ENCODE measurements around the gene AK8. TPM values are rescaled to one million over a fixed set of nuclear protein-coding genes. Genes with fewer than 3 reads are reported as not detected.

Gene AK8
- total RNA-seq, 1 experiment from 2014 or later: 0.42 TPM

DNA sequence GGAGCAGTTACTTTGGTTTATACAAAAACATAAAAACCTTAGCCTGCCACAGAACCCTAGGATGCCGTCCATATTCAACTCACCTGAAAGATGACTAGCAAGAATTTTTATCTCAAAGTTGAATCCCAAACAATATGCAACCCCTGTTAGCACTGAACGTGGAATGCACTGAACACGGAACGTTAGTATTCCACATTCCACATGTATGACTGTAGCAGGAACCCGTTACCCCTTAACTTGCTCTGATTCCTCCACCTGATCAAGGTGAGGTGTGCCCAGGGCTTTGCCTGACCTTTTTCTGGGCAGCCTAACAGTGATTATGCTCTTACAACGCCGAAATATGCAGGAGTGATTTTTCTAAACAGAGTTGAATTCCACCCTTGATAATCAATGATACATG, 43.7 kb downstream of the AK8 start:
- no peaks in the 10 kb centered on the region for H3K36me3 Mint-ChIP-seq (ENCODE audit: insufficient read depth, unreplicated experiment)
- BruUV-seq (replicated peaks): no TSS peak
- peaks cover 32% of the 10 kb centered on the region for H3K27me3 Mint-ChIP-seq (ENCODE audit: insufficient read depth, unreplicated experiment)

DNA sequence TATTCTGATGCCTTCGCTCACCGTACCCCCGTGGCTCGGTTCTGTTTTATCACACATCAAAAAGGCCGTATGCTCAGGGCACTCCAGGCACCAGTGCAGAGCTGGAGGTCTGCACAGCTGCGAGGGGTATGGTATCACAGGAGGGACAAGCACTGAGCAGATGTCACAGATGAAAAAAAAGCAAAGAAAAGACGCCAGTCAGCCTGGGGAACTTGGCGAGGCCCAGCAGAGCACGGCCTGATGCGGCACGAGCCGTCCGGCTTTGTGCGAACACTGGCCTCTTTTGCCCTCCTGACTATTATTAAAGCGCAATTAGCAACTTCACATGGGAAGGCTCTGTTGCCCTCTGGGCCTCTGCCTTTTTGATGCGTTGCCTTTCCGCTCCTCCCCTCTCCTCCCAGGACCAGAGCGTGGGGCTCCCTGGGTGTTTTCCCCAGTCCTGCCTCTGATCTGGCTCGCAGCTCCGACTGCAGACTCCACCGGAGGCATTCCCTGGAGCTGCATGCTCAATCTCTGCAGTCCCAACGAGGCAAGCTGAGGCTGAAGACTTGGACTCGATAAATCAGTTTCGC, 44.4 kb downstream of the AK8 start:
- BruUV-seq (replicated peaks): no TSS peak
- H3K36me3 Mint-ChIP-seq (ENCODE audit: insufficient read depth, unreplicated experiment): no peaks in the 10 kb centered on the region
- no peaks in the 10 kb centered on the region for H3K9me3 Mint-ChIP-seq (ENCODE audit: unreplicated experiment)
- POLR2A ChIA-PET: interaction anchor here (0.5 to 0.9 kb wide), 3 partner anchors 45 to 203 kb away, joined by 3 to 5 read pairs (median 3); partner anchors contain the start of genes AK8 and SPACA9
- intact Hi-C loops (cut with micrococcal nuclease): no loop called here
- TF ChIP-seq, protein P1, sequence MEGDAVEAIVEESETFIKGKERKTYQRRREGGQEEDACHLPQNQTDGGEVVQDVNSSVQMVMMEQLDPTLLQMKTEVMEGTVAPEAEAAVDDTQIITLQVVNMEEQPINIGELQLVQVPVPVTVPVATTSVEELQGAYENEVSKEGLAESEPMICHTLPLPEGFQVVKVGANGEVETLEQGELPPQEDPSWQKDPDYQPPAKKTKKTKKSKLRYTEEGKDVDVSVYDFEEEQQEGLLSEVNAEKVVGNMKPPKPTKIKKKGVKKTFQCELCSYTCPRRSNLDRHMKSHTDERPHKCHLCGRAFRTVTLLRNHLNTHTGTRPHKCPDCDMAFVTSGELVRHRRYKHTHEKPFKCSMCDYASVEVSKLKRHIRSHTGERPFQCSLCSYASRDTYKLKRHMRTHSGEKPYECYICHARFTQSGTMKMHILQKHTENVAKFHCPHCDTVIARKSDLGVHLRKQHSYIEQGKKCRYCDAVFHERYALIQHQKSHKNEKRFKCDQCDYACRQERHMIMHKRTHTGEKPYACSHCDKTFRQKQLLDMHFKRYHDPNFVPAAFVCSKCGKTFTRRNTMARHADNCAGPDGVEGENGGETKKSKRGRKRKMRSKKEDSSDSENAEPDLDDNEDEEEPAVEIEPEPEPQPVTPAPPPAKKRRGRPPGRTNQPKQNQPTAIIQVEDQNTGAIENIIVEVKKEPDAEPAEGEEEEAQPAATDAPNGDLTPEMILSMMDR (IDR thresholded peaks at IDR 0.05; ENCODE audit: unreplicated experiment): no peak
- no peak overlapping the region for H3K4me3 Mint-ChIP-seq (ENCODE audit: unreplicated experiment)
- peaks cover 32% of the 10 kb centered on the region for H3K27me3 Mint-ChIP-seq (ENCODE audit: insufficient read depth, unreplicated experiment)
- DNase-seq (ENCODE audit: unreplicated experiment): no peak
- CTCF ChIA-PET: interaction anchor here (0.7 kb wide), 1 partner anchor 285 kb away, joined by 4 read pairs; no protein-coding TSS in a partner anchor
- no peaks in the 10 kb centered on the region for H3K4me1 Mint-ChIP-seq (ENCODE audit: insufficient read depth, unreplicated experiment)
- H3K27ac Mint-ChIP-seq (ENCODE audit: low read depth, unreplicated experiment): no peak overlapping the region

More for the DNA sequence above, 43.7 kb downstream of the AK8 start:
- no peak for DNase-seq (ENCODE audit: unreplicated experiment)
- CTCF ChIA-PET: no interaction called here
- POLR2A ChIA-PET: no interaction called here
- H3K4me1 Mint-ChIP-seq (ENCODE audit: insufficient read depth, unreplicated experiment): no peaks in the 10 kb centered on the region
- TF ChIP-seq, protein P1 (IDR thresholded peaks at IDR 0.05; ENCODE audit: unreplicated experiment): no peak
- no peak overlapping the region for H3K27ac Mint-ChIP-seq (ENCODE audit: low read depth, unreplicated experiment)
- intact Hi-C loops (cut with micrococcal nuclease): no loop called here
- no peaks in the 10 kb centered on the region for H3K9me3 Mint-ChIP-seq (ENCODE audit: unreplicated experiment)
- H3K4me3 Mint-ChIP-seq (ENCODE audit: unreplicated experiment): no peak overlapping the region

DNA sequence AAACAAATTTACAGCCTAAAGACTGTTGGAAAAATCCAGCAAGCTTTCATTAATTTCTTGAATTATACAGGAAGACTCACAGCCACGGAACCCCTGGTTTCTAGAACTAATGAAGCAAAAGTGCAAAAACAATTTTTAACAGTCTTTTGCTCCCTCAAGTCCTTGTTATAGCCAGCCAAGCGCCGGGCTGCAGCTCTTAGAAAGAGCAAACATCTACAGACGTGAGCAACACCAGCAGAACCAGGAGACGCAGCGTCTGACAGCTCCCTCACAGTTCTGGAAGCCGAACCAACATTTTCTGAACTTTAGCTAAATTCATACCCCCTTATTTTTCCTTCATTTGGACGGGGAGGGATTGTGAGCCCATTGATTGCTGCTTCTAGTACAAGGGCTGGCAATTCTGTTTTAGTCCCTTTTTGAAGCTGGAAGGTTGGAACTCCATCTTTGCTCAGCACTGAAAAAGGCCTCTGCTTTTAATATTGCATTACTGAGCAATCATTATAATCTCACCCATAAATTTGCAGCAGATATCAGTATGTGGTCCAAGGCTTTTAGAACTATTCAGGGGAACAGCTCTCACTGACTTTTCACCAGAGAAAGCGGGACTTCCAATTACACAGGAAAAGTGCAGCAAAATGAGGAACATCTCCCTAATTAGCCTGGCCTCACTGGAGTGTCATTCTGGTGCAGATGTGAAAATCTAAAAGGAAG, 45.8 kb downstream of the AK8 start:
- ChIA-PET CTCF (interaction anchor here (0.7 to 1.2 kb wide), 2 partner anchors 70 to 270 kb away, joined by 3 read pairs; no protein-coding TSS in a partner anchor), POLR2A (interaction anchor here (0.9 kb wide), 1 partner anchor 46 kb away, joined by 5 read pairs; the partner anchor contains the start of genes AK8 and SPACA9)
- no TSS peak for BruUV-seq (replicated peaks)
- no peak overlapping the region for H3K4me3 Mint-ChIP-seq (ENCODE audit: unreplicated experiment)
- no peaks in the 10 kb centered on the region for H3K4me1 Mint-ChIP-seq (ENCODE audit: insufficient read depth, unreplicated experiment)
- peaks cover 23% of the 10 kb centered on the region for H3K27me3 Mint-ChIP-seq (ENCODE audit: insufficient read depth, unreplicated experiment)
- intact Hi-C loops (cut with micrococcal nuclease): no loop called here
- H3K36me3 Mint-ChIP-seq (ENCODE audit: insufficient read depth, unreplicated experiment): no peaks in the 10 kb centered on the region
- TF ChIP-seq, protein P1 (IDR thresholded peaks at IDR 0.05; ENCODE audit: unreplicated experiment): no peak
- no peak for DNase-seq (ENCODE audit: unreplicated experiment)
- H3K27ac Mint-ChIP-seq (ENCODE audit: low read depth, unreplicated experiment): no peak overlapping the region
- H3K9me3 Mint-ChIP-seq (ENCODE audit: unreplicated experiment): no peaks in the 10 kb centered on the region

DNA sequence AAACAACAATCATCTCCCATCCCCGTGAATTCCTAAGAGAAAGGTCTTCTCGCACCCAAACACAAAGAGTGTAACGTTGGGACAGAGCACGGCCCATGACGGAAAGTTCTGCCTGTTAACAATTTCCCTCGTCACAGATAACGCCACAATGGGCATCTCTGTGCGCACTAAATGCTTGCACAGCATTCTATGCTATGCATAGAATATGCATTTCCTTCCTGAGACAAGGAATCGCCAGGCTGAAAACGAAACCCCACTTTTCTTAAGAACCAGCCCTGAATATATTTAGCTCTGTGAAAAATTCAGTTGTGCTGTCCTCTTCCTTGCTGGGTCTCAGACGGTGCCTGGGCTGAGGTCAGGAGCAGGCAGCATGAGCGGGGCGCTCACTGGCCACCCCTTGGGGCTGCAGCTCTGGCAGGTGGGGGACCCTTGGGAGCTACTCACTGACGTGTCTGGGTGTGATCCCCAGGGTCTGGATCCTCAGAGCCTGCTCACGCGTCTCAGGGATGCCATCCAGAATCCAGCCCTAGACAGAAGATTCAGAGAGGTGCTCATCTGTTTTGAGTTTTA, 49.8 kb downstream of the AK8 start:
- Mint-ChIP-seq H3K27me3 (ENCODE audit: insufficient read depth, unreplicated experiment) (peaks cover 43% of the 10 kb centered on the region), H3K4me1 (ENCODE audit: insufficient read depth, unreplicated experiment) (peaks cover 6% of the 10 kb centered on the region), H3K4me3 (ENCODE audit: unreplicated experiment) (no peak overlapping the region), H3K9me3 (ENCODE audit: unreplicated experiment) (no peaks in the 10 kb centered on the region), H3K27ac (ENCODE audit: low read depth, unreplicated experiment) (no peak overlapping the region), H3K36me3 (ENCODE audit: insufficient read depth, unreplicated experiment) (no peaks in the 10 kb centered on the region)
- CTCF ChIA-PET: no interaction called here
- intact Hi-C loops (cut with micrococcal nuclease): no loop called here
- DNase-seq (ENCODE audit: unreplicated experiment): no peak
- BruUV-seq (replicated peaks): no TSS peak
- POLR2A ChIA-PET: interaction anchor here (0.8 kb wide), 1 partner anchor 129 kb away, joined by 3 read pairs; no protein-coding TSS in a partner anchor
- TF ChIP-seq, protein P1 (IDR thresholded peaks at IDR 0.05; ENCODE audit: unreplicated experiment): no peak
